ENCODE measurements around the gene RPS6KC1. TPM values are rescaled to one million over a fixed set of nuclear protein-coding genes. Genes with fewer than 3 reads are reported as not detected.
"Not testable (repeated sequence)": the region's sequence is repeated elsewhere in the genome, so short reads cannot be mapped to it uniquely, and the experiment has no call there.

The RPS6KC1 gene
- total and polyA plus RNA-seq, 9 donors, result 6.8 to 24.6 (median 18.8) TPM

DNA sequence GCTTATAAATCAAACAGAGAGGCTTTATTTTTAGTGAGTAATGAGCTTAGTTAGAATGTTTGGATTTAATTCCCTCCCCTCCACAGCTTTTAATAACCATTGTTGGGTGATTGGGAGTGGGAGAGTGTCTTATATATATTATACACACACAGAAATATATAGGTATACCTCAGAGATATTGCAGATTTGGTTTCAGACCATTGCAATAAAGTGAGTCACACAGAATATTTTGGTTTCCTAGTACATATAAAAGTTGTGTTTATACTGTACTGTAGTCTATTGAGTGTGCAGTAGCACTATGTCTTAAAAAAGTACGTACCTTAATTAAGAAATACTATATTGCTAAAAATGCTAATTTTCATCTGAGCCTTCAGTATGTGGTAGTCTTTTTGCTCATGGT, 44.4 kb downstream of the RPS6KC1 start:
- Histone ChIP-seq H3K27ac (no peak overlapping the region), H3K27me3 (no peaks in the 10 kb centered on the region), H3K4me3 (no peak overlapping the region), H3K4me1 (ENCODE audit: insufficient read depth) (peaks cover 3% of the 10 kb centered on the region), H3K9me3 (no peaks in the 10 kb centered on the region), H3K36me3 (no peaks in the 10 kb centered on the region)
- TF ChIP-seq POLR2A (IDR thresholded peaks at IDR 0.05), result no peak
- no peak for TF ChIP-seq EP300 (IDR thresholded peaks at IDR 0.05)
- TF ChIP-seq, protein P1, sequence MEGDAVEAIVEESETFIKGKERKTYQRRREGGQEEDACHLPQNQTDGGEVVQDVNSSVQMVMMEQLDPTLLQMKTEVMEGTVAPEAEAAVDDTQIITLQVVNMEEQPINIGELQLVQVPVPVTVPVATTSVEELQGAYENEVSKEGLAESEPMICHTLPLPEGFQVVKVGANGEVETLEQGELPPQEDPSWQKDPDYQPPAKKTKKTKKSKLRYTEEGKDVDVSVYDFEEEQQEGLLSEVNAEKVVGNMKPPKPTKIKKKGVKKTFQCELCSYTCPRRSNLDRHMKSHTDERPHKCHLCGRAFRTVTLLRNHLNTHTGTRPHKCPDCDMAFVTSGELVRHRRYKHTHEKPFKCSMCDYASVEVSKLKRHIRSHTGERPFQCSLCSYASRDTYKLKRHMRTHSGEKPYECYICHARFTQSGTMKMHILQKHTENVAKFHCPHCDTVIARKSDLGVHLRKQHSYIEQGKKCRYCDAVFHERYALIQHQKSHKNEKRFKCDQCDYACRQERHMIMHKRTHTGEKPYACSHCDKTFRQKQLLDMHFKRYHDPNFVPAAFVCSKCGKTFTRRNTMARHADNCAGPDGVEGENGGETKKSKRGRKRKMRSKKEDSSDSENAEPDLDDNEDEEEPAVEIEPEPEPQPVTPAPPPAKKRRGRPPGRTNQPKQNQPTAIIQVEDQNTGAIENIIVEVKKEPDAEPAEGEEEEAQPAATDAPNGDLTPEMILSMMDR (IDR thresholded peaks at IDR 0.05), result no peak
- WGBS, 3 donors, result 90 to 93% (median 92%) methylated on average over 1 of the region's 1 CpG
- intact Hi-C loops (cut with DNase I), result no loop called here
- no peak for DNase-seq

- no peaks in the 10 kb centered on the region for H3K27me3 ChIP-seq
- no peak overlapping the region for H3K27ac ChIP-seq
- H3K4me1 ChIP-seq (ENCODE audit: insufficient read depth), result no peaks in the 10 kb centered on the region
- intact Hi-C loops (cut with DNase I), result no loop called here
- H3K9me3 ChIP-seq, result no peaks in the 10 kb centered on the region
- DNase-seq, result no peak
- H3K36me3 ChIP-seq, result no peaks in the 10 kb centered on the region
- TF ChIP-seq, protein P1 (IDR thresholded peaks at IDR 0.05), result no peak
- TF ChIP-seq EP300 (IDR thresholded peaks at IDR 0.05) (no peak), POLR2A (IDR thresholded peaks at IDR 0.05) (no peak)
- 67 to 75% (median 73%) methylated on average over 4 of the region's 4 CpGs for WGBS, 3 donors
- H3K4me3 ChIP-seq, result no peak overlapping the region
These were observed 48.8 kb downstream of the RPS6KC1 start for GRCh38 chr1:213099682-213100399.

GRCh38 chr1:213100565-213100964, 49.5 kb downstream of the RPS6KC1 start:
- intact Hi-C loops (cut with DNase I); DNase-seq; H3K4me3 ChIP-seq; H3K4me1 ChIP-seq (ENCODE audit: insufficient read depth); H3K27ac ChIP-seq; H3K27me3 ChIP-seq; H3K9me3 ChIP-seq; H3K36me3 ChIP-seq: not testable (repeated sequence)
- 97 to 99% (median 98%) methylated on average over 4 of the region's 4 CpGs for WGBS, 3 donors

DNA sequence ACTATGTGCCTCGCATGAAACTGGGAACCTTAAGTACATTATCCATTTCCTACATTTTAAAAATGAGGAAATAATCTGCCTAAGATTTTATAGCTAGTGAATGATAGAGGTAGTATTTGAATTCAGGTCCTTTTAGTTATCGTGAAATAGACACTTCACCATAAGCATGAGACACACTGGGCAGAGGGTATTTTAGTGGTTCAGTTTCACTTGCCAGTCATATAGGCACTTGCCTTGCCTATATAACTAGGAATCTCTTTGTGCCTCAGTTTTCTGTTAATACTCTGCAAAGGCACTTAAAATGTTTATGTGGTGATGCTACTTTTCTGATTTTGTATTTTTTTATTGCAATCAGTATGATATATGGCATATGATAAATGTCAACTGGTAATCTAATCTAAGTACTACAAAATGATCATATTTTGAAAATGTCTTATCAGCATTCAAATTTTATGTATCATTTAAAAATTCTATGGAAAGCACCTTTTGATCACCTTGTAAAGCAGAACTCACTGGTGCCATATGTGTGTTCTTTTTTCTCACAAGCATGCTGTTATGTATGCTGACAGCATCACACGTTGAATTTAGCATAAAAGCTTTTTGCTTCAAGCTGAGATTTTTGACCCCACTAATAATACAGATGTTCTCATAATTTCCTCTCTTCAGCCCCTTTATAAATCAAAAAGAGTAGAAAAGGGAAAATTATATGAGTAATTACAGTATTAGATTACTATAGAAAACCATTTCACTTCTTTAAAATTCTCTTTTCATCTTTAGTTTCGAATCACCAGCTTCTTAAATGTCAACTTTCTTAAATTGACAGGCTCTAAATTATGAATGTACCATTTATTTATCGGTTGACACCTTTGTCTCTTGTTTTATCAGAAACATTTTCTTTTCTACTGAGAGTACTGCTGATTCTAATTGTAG, 52.6 kb downstream of the RPS6KC1 start:
- no peak overlapping the region for H3K27ac ChIP-seq
- no peak for TF ChIP-seq POLR2A (IDR thresholded peaks at IDR 0.05)
- no peak for TF ChIP-seq EP300 (IDR thresholded peaks at IDR 0.05)
- TF ChIP-seq, protein P1 (IDR thresholded peaks at IDR 0.05), result no peak
- WGBS, 3 donors, result 87 to 91% (median 90%) methylated on average over 5 of the region's 5 CpGs

More for the DNA sequence above, 52.6 kb downstream of the RPS6KC1 start:
- intact Hi-C loops (cut with DNase I), result no loop called here
- Histone ChIP-seq H3K4me1 (ENCODE audit: insufficient read depth) (no peaks in the 10 kb centered on the region), H3K9me3 (no peaks in the 10 kb centered on the region), H3K27me3 (no peaks in the 10 kb centered on the region), H3K4me3 (no peak overlapping the region), H3K36me3 (no peaks in the 10 kb centered on the region)
- no peak for DNase-seq

Measured in ovary (tissue), 9 donors.